ENCODE measurements around the gene VPS45.

GRCh38 chr1:150152772-150153456 is 85.3 kb downstream of the VPS45 start:
- no peak for TF ChIP-seq EZH2phosphoT487 (IDR thresholded peaks at IDR 0.05; ENCODE audit: insufficient read depth, low read depth)
- TF ChIP-seq EZH2 (IDR thresholded peaks at IDR 0.05; ENCODE audit: insufficient read depth, poor library complexity, severe bottlenecking), result no peak
